AG04449 (cell line): ENCODE measurements around the gene DTX1.

ENCODE experiments used
- CTCF ChIA-PET: fragments of 350-600 bp; formaldehyde crosslinking; extraction: SDS; loops from one replicate; lab custom pipeline; 2021; ENCODE audit warnings: antibody characterized with exemption; lab: Yijun Ruan, JAX
- POLR2A ChIA-PET: fragments of 400-600, 350-600 bp; formaldehyde crosslinking; extraction: SDS; loops from one replicate; lab custom pipeline; 2020; ENCODE audit warnings: antibody characterized with exemption, inconsistent platforms; lab: Yijun Ruan, JAX
- DNase-seq: peaks from one replicate; pipeline ENCODE4 v3.0.0-alpha.2; 2010; ENCODE audit warnings: low read depth, low spot score
- H3K4me3 ChIP-seq: 2 replicates; pipeline ENCODE4 v1.5.1; 2011; ENCODE audit warnings: low read depth, mild to moderate bottlenecking, control low read depth, low read length
- CTCF ChIP-seq: IDR thresholded peaks from one replicate; pipeline ENCODE4 v1.5.1; 2011; ENCODE audit warnings: mild to moderate bottlenecking, moderate library complexity, low read length, control low read depth, inconsistent platforms; ENCODE audit not compliant: insufficient read depth; ENCODE audit errors: missing control alignments

Gene DTX1

GRCh38 chr12:113088971-113089756 is 32.6 kb downstream of the DTX1 start:
- CTCF ChIA-PET, result interaction anchor here (1.0 to 1.6 kb wide), 3 partner anchors 9 to 42 kb away, joined by 3 to 4 read pairs (median 3); no protein-coding TSS in a partner anchor
- DNase-seq, result no peak
- POLR2A ChIA-PET, result no interaction called here
- H3K4me3 ChIP-seq, result no peak overlapping the region
- no peak for TF ChIP-seq CTCF

- DNase-seq, result no peak
- no peak overlapping the region for H3K4me3 ChIP-seq
- TF ChIP-seq CTCF, result no peak
- ChIA-PET POLR2A (no interaction called here), CTCF (interaction anchor here (1.4 kb wide), 1 partner anchor 9 kb away, joined by 4 read pairs; no protein-coding TSS in a partner anchor)
These were observed 33.3 kb downstream of the DTX1 start for GRCh38 chr12:113089839-113090238.

GRCh38 chr12:113090740-113091139 is 34.2 kb downstream of the DTX1 start:
- POLR2A ChIA-PET, result no interaction called here
- H3K4me3 ChIP-seq, result no peak overlapping the region
- CTCF ChIA-PET, result interaction anchor here (1.4 kb wide), 1 partner anchor 8 kb away, joined by 4 read pairs; no protein-coding TSS in a partner anchor
- no peak for TF ChIP-seq CTCF
- no peak for DNase-seq

- no peak for DNase-seq
- ChIA-PET CTCF (no interaction called here), POLR2A (no interaction called here)
- H3K4me3 ChIP-seq, result no peak overlapping the region
- TF ChIP-seq CTCF, result no peak
These were observed 35.0 kb downstream of the DTX1 start for GRCh38 chr12:113091506-113091905.

- CTCF ChIA-PET, result no interaction called here
- DNase-seq, result no peak
- TF ChIP-seq CTCF, result no peak
These were observed 36.3 kb downstream of the DTX1 start for GRCh38 chr12:113092607-113093408.

More at GRCh38 chr12:113092607-113093408, 36.3 kb downstream of the DTX1 start:
- POLR2A ChIA-PET, result no interaction called here
- no peak overlapping the region for H3K4me3 ChIP-seq
